ENCODE data around the gene COA8. TPM values are rescaled to one million over a fixed set of nuclear protein-coding genes. Genes with fewer than 3 reads are reported as not detected.

The COA8 gene
- total and polyA plus RNA-seq, 9 of the 15 experiments (the other 6 are each of a cell fraction or from before 2014, with no cell fraction given) = 5.0 to 35.3 (median 25.7) TPM

- no peak for TF ChIP-seq PATZ1 (CRISPR knock-in tag; IDR thresholded peaks at IDR 0.05; ENCODE audit: borderline replicate concordance)
- TF ChIP-seq RBM25 (IDR thresholded peaks at IDR 0.05; ENCODE audit: low read depth, low read length, severe bottlenecking) = no peak
- TF ChIP-seq XRCC5 (IDR thresholded peaks at IDR 0.05; ENCODE audit: low read depth, low read length) = no peak
- no peak for TF ChIP-seq THAP7 (CRISPR knock-in tag; IDR thresholded peaks at IDR 0.05)
- peak; percentile 58; the same call in 1 of the 2 replicates for TF ChIP-seq HMGXB4 (CRISPR knock-in tag; IDR thresholded peaks at IDR 0.05)
- TF ChIP-seq CBX2 (IDR thresholded peaks at IDR 0.05; ENCODE audit: insufficient read depth, low read length, poor library complexity, severe bottlenecking) = no peak
- no peak for TF ChIP-seq IFI16 (CRISPR knock-in tag; IDR thresholded peaks at IDR 0.05)
- TF ChIP-seq DPF2 (IDR thresholded peaks at IDR 0.05) = no peak
- TF ChIP-seq ATF7 (IDR thresholded peaks at IDR 0.05) = peak; percentile 55; the same call in 1 of the 2 replicates
- no peak for TF ChIP-seq ZNF384 (IDR thresholded peaks at IDR 0.05; ENCODE audit: low read depth, low read length)
- no peak; the same call in 1 of the 2 replicates for TF ChIP-seq KLF6 (CRISPR knock-in tag; IDR thresholded peaks at IDR 0.05; ENCODE audit: borderline replicate concordance)
- TF ChIP-seq SMAD4 (CRISPR knock-in tag; conservative IDR thresholded peaks at IDR 0.05) = 0 out of 2 replicates have a peak, but pooled peaks have one; percentile 46
- no peak for TF ChIP-seq ESRRB (CRISPR knock-in tag; IDR thresholded peaks at IDR 0.05; ENCODE audit: borderline replicate concordance)
- no peak for TF ChIP-seq ZNF639 (CRISPR knock-in tag; conservative IDR thresholded peaks at IDR 0.05 in 1 of 2, IDR thresholded peaks at IDR 0.05 in 1 of 2)
- no peak for TF ChIP-seq ARID2 (IDR thresholded peaks at IDR 0.05)
- no peak for TF ChIP-seq KAT2B (IDR thresholded peaks at IDR 0.05; ENCODE audit: low read depth, low read length)
- no peak for TF ChIP-seq POLR2AphosphoS5 (IDR thresholded peaks at IDR 0.05; ENCODE audit: control insufficient read depth, insufficient read depth, low read depth, low read length)
- TF ChIP-seq RNF219 (CRISPR knock-in tag; IDR thresholded peaks at IDR 0.05) = no peak
These were observed at the start of gene COA8, which contains the start of gene BAG5 (continued) for GRCh38 chr14:103562429-103563225.
